Immature natural killer cell (primary cell): ENCODE data around the gene NFIA. TPM values are rescaled to one million over a fixed set of nuclear protein-coding genes. Genes with fewer than 3 reads are reported as not detected.
"Not testable (repeated sequence)": the region's sequence is repeated elsewhere in the genome, so short reads cannot be mapped to it uniquely, and the experiment has no call there.

ENCODE experiments used
- DNase-seq, 3 donors: peaks; one replicate each; pipeline ENCODE4 v3.0.0; 2022; ENCODE audit warnings: mixed read lengths in 1 of 3
- H3K27ac Mint-ChIP-seq, 6 donors: one replicate each; pipeline ENCODE4 v1.8.0; 2020; ENCODE audit warnings: mixed read lengths in 6 of 6, mild to moderate bottlenecking in 5 of 6, inconsistent platforms in 4 of 6, moderate library complexity in 3 of 6
- H3K27me3 Mint-ChIP-seq, 3 donors: one replicate each; pipeline ENCODE4 v1.8.0; 2020 to 2021; ENCODE audit warnings: low read depth in 3 of 3, mild to moderate bottlenecking in 3 of 3, mixed read lengths in 3 of 3, moderate library complexity in 3 of 3, inconsistent platforms in 1 of 3
- H3K36me3 Mint-ChIP-seq, 3 donors: one replicate each; pipeline ENCODE4 v1.8.0; 2020; ENCODE audit warnings: mixed read lengths in 3 of 3, inconsistent platforms in 2 of 3, mild to moderate bottlenecking in 2 of 3
- H3K4me1 Mint-ChIP-seq, 2 donors: one replicate each; pipeline ENCODE4 v1.8.0; 2020; ENCODE audit warnings: inconsistent platforms in 2 of 2, mild to moderate bottlenecking in 2 of 2, mixed read lengths in 2 of 2, moderate library complexity in 1 of 2
- H3K4me3 Mint-ChIP-seq, 5 donors: one replicate each; pipeline ENCODE4 v1.8.0; 2020; ENCODE audit warnings: mild to moderate bottlenecking in 5 of 5, mixed read lengths in 5 of 5, inconsistent platforms in 3 of 5, moderate library complexity in 3 of 5
- H3K9me3 Mint-ChIP-seq, 6 donors: one replicate each; pipeline ENCODE4 v1.8.0; 2020; ENCODE audit warnings: mild to moderate bottlenecking in 6 of 6, mixed read lengths in 6 of 6, inconsistent platforms in 4 of 6, moderate library complexity in 3 of 6
- polyA plus RNA-seq, 3 donors: library from polyadenylated mRNA; unstranded; fragments of 300-500 nt; fragmentation: Illumina TruSeq; gene quantifications; one replicate each; pipeline ENCODE4 v1.2.3, GENCODE V29; 2021

Gene NFIA
- polyA plus RNA-seq, 3 donors from 2014 or later = 1.7 to 11.5 (median 3.9) TPM

DNA sequence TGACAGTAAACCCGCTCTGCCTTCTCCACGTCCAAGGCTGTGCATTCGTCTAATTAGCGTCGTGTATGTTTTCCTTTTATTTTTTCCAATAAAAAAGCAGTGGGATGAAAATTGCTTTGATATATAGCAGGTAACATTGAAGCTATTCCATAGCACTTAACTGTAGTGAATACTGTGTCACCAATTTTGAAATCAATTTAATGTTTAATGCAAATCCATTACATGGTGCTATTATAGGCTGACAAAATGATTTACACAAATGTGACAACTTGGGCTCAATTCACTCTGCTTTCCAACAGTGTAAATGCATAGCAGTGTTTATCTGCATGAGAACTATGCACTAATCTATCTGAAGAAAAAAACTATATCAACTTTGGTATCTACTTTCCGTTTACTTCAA lies 377.8 kb downstream of the NFIA start:
- no peaks in the 10 kb centered on the region for H3K9me3 Mint-ChIP-seq
- no peak overlapping the region for H3K4me3 Mint-ChIP-seq
- DNase-seq = no peak
- peaks cover 0 to 6% (median 0%) of the 10 kb centered on the region in 3 donors for H3K36me3 Mint-ChIP-seq
- peaks cover 0 to 7% (median 3%) of the 10 kb centered on the region in 3 donors for H3K27me3 Mint-ChIP-seq
- H3K4me1 Mint-ChIP-seq = peaks cover 38 to 46% of the 10 kb centered on the region in 2 donors
- peak overlapping the region in 1 of 6 donors; percentile 8 for H3K27ac Mint-ChIP-seq

DNA sequence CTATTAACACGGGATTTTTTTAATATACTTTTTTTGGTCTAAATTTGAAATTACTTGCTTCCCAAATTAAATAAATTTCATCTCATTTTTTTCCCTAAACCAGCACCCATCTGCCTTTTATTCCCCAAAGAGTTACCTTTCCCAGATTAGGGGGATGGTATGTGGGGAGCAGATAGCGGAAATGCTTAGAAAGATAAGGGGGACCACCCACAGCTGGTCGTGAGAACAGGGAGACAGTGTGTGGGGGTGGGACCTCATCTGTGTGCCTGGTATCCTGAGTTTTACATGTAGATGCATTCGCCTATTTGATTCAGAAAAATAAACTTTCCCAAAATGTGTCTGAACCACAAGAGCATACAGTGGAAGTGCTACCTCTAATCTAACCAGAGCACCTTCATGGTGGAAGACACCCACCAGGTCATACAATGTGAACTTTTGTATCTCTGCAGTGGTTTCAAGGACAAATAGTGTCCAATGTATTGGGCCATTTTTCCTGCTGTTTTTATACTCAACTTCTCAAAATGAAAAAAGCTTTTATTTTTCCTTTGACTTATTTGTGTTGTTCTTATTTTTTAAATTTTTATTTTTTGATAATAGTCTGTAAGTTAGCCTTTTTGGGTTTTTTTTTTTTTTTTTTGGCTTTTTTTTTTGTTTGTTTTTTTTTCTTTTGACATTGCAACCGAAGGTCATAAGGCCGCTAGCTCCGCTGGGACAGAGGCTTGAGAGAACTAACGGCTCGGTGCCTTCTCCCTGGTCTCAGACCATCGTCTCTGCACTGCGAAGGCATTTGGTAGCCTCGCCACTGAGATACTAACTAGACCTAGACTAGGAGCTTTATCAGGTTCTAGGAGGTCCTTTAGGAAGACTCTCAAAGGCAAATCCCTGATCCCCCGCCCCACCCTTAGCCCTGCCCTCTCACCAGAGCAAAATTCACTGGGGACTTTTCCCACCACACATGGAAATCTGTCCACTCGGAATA lies 379.3 kb downstream of the NFIA start:
- no peak for DNase-seq
- no peaks in the 10 kb centered on the region for H3K36me3 Mint-ChIP-seq
- H3K27ac Mint-ChIP-seq = no peak overlapping the region
- no peaks in the 10 kb centered on the region for H3K9me3 Mint-ChIP-seq
- peaks cover 0 to 5% (median 2%) of the 10 kb centered on the region in 3 donors for H3K27me3 Mint-ChIP-seq
- H3K4me1 Mint-ChIP-seq = peaks cover 38 to 41% of the 10 kb centered on the region in 2 donors
- H3K4me3 Mint-ChIP-seq = no peak overlapping the region

DNA sequence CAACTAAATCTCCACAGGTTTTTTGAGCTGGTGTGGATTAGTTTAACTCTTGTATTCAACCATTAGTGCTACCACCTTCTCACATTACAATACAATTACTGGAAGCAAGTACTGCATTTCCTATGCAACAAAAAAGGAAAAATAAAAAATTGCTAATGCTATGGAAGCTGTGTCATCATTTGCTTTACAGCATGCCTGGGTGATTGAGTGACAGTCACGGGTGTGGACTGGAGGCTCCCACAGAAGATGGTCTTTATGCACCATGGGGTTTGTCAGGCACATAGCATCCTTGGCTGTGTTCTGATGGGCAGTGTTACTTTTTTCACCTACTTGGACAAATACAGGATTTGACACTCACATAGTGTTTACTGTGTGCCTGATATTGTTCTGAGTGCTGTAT lies 380.3 kb downstream of the NFIA start:
- Mint-ChIP-seq H3K4me3 (no peak overlapping the region), H3K27me3 (peaks cover 0 to 5% (median 2%) of the 10 kb centered on the region in 3 donors), H3K27ac (peak overlapping the region in 1 of 6 donors; percentile 50), H3K4me1 (peaks cover 31 to 32% of the 10 kb centered on the region in 2 donors), H3K36me3 (no peaks in the 10 kb centered on the region), H3K9me3 (no peaks in the 10 kb centered on the region)
- DNase-seq = no peak

DNA sequence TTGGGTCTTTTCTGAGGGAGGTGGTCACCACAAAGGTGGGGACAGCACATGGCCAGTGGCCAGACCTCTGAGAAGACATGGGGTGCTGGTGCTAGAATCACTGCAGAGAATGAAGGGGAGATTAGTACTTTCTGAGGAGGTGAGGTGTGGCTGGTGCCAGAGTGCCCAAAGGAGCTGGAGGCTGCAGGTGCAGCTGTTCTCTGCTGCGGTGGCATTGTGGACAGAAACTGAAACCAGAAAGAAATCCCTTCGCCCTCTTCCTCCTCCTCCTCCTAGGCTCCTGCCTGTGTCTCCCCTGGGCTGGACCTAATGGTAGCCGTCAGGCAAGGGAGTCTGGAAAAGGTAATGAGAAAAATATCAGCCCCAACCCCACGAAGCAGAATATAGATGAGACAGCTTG lies 380.9 kb downstream of the NFIA start:
- Mint-ChIP-seq H3K36me3 (no peaks in the 10 kb centered on the region), H3K9me3 (no peaks in the 10 kb centered on the region), H3K4me3 (no peak overlapping the region), H3K4me1 (peaks cover 25 to 26% of the 10 kb centered on the region in 2 donors), H3K27ac (no peak overlapping the region), H3K27me3 (peaks cover 0 to 5% (median 2%) of the 10 kb centered on the region in 3 donors)
- no peak for DNase-seq

DNA sequence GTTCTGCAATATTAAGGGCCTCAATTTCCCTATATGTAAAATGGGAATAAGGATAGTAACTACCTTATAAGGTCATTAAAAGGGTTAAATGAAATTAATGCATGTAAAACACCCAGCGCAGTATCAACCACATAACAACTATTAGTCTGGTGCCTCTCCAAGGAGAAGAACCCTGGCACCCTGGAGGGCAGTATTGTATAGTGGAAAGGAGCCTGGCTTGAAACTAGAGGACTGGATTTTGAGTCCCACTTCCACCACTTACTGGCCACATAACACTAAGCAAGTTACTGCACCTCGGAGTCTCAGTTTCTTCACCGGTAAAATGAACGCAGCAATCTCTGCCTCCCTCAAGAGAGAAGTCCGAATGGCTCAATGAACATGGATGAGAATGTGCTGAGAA lies 385.5 kb downstream of the NFIA start:
- not testable (repeated sequence) for DNase-seq, H3K27ac Mint-ChIP-seq, H3K27me3 Mint-ChIP-seq, H3K9me3 Mint-ChIP-seq, H3K4me3 Mint-ChIP-seq, H3K4me1 Mint-ChIP-seq, H3K36me3 Mint-ChIP-seq

DNA sequence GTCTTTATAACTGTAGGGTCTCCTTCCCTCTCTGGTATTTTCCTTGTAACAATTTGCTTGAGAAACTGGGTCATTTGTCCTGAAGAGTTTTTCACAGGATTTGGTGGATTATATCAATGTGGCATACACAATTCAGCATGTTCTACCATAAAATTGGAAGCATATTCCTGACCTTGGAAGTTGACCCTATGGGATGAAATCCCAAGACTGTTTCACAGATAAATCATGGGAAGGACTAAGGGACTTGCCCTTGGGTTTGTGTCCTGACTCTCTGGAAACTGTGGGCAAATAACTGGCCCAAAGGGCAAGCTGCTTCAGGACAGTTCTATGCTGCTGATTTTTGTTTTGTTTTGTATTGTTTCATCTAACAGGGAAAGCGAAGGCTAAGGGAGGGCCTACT lies 387.0 kb downstream of the NFIA start:
- no peak overlapping the region for H3K27ac Mint-ChIP-seq
- no peaks in the 10 kb centered on the region for H3K4me1 Mint-ChIP-seq
- DNase-seq = no peak

DNA sequence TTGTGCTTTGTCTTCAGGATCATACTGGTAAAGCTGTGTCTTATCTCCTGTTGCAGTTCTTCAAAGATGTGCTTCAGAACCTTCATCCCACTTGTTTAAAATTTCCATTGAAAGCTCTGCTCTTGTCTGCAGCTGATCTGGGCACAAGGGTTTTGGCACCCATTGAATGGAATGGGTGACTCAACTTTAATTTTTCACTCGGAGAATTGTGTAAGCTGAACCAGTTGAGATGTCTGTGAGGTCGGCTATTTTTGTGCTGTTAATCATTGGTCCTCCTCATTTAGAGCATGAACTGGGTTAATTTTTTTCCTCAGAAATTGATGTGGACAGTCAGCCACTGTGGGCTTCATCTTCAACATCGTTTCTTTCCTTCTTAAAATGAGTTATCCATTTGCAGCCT lies 390.5 kb downstream of the NFIA start:
- no peak overlapping the region for H3K27ac Mint-ChIP-seq
- no peak overlapping the region for H3K4me3 Mint-ChIP-seq
- H3K36me3 Mint-ChIP-seq = no peaks in the 10 kb centered on the region
- H3K27me3 Mint-ChIP-seq = peaks cover 2 to 4% (median 2%) of the 10 kb centered on the region in 3 donors
- no peaks in the 10 kb centered on the region for H3K4me1 Mint-ChIP-seq
- peaks cover 0 to 4% (median 0%) of the 10 kb centered on the region in 6 donors for H3K9me3 Mint-ChIP-seq
- no peak for DNase-seq

More for the DNA sequence above, 387.0 kb downstream of the NFIA start:
- H3K36me3 Mint-ChIP-seq = no peaks in the 10 kb centered on the region
- H3K4me3 Mint-ChIP-seq = no peak overlapping the region
- no peaks in the 10 kb centered on the region for H3K27me3 Mint-ChIP-seq
- H3K9me3 Mint-ChIP-seq = peaks cover 0 to 3% (median 0%) of the 10 kb centered on the region in 6 donors

DNA sequence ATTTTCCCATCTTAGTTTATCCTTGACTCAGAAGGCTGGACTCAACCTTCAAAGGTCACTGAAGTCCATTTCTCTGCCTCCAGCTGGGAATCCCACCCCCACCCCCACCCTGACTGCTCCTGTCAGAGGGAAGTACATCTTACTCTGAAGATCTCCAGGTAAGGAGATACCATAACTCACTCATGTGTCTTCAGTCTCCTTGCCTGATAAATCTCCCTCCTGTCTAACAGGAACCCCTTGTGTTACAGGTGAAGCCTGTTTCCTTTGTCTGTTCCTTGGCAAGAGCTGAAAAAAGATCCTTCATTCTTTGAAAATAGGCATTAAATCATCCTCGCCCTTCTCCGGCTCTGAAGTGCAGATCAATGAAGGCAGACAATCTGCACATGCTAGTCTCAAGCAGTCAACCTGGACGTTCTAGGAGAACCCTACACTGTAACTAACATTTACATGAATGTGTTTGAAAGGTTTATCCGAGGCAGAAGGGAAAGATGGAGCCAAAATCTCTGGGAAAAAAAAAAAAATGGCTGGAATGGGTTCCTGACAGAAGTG lies 392.0 kb downstream of the NFIA start:
- Mint-ChIP-seq H3K9me3 (peaks cover 0 to 4% (median 0%) of the 10 kb centered on the region in 6 donors), H3K27ac (no peak overlapping the region), H3K36me3 (no peaks in the 10 kb centered on the region), H3K27me3 (peaks cover 2 to 4% (median 4%) of the 10 kb centered on the region in 3 donors), H3K4me1 (no peaks in the 10 kb centered on the region), H3K4me3 (no peak overlapping the region)
- no peak for DNase-seq

DNA sequence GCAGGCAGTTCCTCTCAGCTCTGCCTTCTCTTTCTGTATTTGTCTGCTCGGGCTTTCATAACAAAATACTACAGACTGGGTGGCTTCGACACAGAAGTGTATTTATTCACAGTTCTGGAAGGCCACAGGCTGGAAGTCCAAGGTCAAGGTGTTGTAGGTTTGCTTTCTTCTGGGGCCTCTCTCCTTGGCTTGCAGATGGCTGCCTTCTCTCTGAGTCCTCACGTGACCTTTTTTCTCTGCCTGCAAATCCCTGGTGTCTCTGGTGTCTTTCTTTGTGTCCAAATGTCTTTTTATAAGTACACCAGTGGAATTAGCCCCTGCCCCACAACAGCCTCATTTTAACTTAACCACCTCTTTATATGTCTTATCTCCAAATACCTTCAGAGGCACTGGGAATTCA lies 392.6 kb downstream of the NFIA start:
- H3K4me1 Mint-ChIP-seq = no peaks in the 10 kb centered on the region
- no peak overlapping the region for H3K4me3 Mint-ChIP-seq
- peaks cover 2 to 4% (median 4%) of the 10 kb centered on the region in 3 donors for H3K27me3 Mint-ChIP-seq
- H3K36me3 Mint-ChIP-seq = no peaks in the 10 kb centered on the region
- no peak overlapping the region for H3K27ac Mint-ChIP-seq
- peaks cover 0 to 4% (median 0%) of the 10 kb centered on the region in 6 donors for H3K9me3 Mint-ChIP-seq
- no peak for DNase-seq

DNA sequence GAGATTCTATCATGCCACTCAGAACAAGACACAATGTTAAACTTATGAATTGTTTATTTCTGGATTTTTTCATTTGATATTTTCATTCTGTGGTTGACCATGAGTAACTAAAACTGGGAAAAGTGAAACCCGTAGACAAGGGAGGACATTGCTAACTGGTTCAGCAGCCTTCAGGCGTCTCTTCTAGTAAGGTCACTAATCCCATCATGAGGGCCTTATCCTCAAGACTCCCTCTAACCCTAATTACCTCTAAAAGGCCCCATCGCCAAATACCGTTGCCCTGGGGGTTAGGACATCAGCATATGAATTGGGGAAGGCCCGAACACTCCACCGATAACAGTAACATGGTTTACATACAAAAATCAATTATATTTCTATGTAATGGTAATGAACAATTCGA lies 394.9 kb downstream of the NFIA start:
- no peaks in the 10 kb centered on the region for H3K4me1 Mint-ChIP-seq
- no peaks in the 10 kb centered on the region for H3K36me3 Mint-ChIP-seq
- no peak overlapping the region for H3K27ac Mint-ChIP-seq
- no peak overlapping the region for H3K4me3 Mint-ChIP-seq
- DNase-seq = no peak
- H3K9me3 Mint-ChIP-seq = peaks cover 0 to 1% (median 0%) of the 10 kb centered on the region in 6 donors
- peaks cover 4 to 6% (median 4%) of the 10 kb centered on the region in 3 donors for H3K27me3 Mint-ChIP-seq

DNA sequence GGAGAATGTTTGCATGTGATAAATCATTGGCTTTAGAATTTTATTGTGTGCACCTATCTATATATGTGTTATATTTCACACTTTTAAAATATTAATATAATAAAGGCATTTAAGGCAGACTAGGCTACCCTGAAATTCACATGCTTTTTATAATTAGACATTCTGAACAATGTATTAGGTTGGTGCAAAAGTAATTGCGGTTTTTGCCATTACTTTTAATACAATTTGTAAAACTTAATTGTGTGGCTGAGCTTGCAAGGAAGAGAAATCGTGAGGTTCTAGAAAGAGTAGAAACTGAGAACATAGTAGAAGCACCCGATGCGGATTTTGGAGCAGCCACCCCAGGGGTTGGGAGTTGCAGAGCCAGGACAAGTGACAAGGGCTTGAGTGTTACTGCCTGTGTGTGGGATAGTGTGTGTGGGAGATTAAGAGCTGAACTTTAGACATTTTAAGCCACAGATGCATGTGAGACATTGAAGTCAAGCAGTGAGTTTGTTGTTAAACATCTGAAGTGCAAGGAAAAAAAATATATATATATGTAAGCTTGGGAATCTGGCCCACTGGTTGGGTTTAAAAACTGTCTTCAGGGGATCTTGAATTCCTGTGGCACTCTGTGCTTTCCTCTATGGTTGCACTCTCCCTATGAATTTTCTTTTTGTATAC lies 398.0 kb downstream of the NFIA start:
- Mint-ChIP-seq H3K27ac (no peak overlapping the region), H3K27me3 (peaks cover 1 to 5% (median 4%) of the 10 kb centered on the region in 3 donors), H3K9me3 (no peaks in the 10 kb centered on the region), H3K4me1 (no peaks in the 10 kb centered on the region), H3K36me3 (no peaks in the 10 kb centered on the region), H3K4me3 (no peak overlapping the region)
- no peak for DNase-seq

DNA sequence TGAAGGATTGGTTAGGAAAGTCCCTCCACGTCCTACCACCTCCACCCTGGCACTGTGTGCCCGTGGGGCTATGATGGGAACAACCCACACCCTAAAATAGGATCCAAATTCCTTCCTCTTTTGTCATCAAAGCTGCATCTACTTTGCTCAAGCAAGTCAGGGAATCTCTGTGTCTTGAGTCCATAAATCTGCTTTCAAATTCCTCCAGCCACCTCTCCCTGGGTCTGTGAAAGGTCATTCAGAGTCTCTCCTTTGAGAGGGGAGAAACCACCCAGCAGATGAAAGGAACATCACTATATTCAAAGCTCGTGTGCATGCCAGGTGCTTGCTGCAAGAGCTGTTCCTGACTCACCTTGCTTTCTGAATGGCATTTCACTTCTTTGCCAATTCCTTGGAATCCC lies 399.0 kb downstream of the NFIA start:
- Mint-ChIP-seq H3K9me3 (no peaks in the 10 kb centered on the region), H3K36me3 (no peaks in the 10 kb centered on the region), H3K4me3 (no peak overlapping the region), H3K4me1 (no peaks in the 10 kb centered on the region), H3K27me3 (peaks cover 0 to 5% (median 1%) of the 10 kb centered on the region in 3 donors), H3K27ac (no peak overlapping the region)
- DNase-seq = no peak

DNA sequence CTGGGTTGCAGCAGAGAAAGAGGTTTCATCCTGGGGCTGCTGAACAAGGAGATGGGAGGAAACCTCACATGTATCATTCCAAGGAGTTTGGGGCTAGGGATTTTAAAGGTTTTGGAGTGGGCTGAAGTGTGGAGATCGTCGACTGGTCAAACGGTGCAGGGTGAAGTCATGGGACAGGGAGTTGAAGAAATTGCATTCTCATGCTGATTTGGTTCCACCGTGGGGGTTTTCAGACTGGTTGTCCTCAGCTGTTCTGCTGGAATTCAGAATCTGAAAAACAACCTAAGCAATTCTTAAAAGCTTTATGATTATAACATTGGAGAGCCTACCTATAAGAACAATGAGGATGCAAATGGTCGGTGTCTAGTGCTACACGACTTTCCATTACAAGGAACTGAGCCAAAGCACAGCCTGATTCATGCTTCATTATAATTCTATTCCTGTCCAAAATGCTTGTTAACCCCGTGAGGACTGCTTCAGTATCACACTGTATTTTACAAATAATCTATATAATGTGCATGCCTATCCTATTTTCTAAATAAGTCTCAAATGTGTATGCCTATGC lies 399.9 kb downstream of the NFIA start:
- no peaks in the 10 kb centered on the region for H3K36me3 Mint-ChIP-seq
- DNase-seq = no peak
- no peak overlapping the region for H3K4me3 Mint-ChIP-seq

More for the DNA sequence above, 399.9 kb downstream of the NFIA start:
- H3K27me3 Mint-ChIP-seq = peaks cover 0 to 5% (median 1%) of the 10 kb centered on the region in 3 donors
- no peak overlapping the region for H3K27ac Mint-ChIP-seq
- no peaks in the 10 kb centered on the region for H3K9me3 Mint-ChIP-seq
- no peaks in the 10 kb centered on the region for H3K4me1 Mint-ChIP-seq
